ENCODE data around the gene MMP24. TPM values are rescaled to one million over a fixed set of nuclear protein-coding genes. Genes with fewer than 3 reads are reported as not detected.
"Not testable (repeated sequence)": the region's sequence is repeated elsewhere in the genome, so short reads cannot be mapped to it uniquely, and the experiment has no call there.

MMP24 gene
- total RNA-seq, 4 donors from 2014 or later: 0.32 to 4.5 (median 0.61) TPM

GRCh38 chr20:35314816-35315631 is 88.5 kb downstream of the MMP24 start:
- 69 to 81% methylated on average over 3 of the region's 3 CpGs for WGBS, 2 donors (ENCODE audit: low coverage in 1 of 2)
- no peak for TF ChIP-seq POLR2AphosphoS5 (IDR thresholded peaks at IDR 0.05)
- no peak for TF ChIP-seq POLR2A (IDR thresholded peaks at IDR 0.05)
- TF ChIP-seq, protein P1, sequence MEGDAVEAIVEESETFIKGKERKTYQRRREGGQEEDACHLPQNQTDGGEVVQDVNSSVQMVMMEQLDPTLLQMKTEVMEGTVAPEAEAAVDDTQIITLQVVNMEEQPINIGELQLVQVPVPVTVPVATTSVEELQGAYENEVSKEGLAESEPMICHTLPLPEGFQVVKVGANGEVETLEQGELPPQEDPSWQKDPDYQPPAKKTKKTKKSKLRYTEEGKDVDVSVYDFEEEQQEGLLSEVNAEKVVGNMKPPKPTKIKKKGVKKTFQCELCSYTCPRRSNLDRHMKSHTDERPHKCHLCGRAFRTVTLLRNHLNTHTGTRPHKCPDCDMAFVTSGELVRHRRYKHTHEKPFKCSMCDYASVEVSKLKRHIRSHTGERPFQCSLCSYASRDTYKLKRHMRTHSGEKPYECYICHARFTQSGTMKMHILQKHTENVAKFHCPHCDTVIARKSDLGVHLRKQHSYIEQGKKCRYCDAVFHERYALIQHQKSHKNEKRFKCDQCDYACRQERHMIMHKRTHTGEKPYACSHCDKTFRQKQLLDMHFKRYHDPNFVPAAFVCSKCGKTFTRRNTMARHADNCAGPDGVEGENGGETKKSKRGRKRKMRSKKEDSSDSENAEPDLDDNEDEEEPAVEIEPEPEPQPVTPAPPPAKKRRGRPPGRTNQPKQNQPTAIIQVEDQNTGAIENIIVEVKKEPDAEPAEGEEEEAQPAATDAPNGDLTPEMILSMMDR (IDR thresholded peaks at IDR 0.05): no peak
- no peak for TF ChIP-seq EP300 (IDR thresholded peaks at IDR 0.05; ENCODE audit: low read depth)
- Histone ChIP-seq H3K4me3 (no peak overlapping the region), H3K27ac (peak overlapping the region in 3 of 4 donors; percentile 4 to 88 (median 84)), H3K36me3 (no peaks in the 10 kb centered on the region), H3K4me1 (peaks cover 15 to 39% (median 28%) of the 10 kb centered on the region in 4 donors), H3K9me3 (no peaks in the 10 kb centered on the region), H3K27me3 (no peaks in the 10 kb centered on the region)
- DNase-seq: no peak
- intact Hi-C loops (cut with DNase I; ENCODE audit: low total_unique reads) (no loop called here), in situ Hi-C loops (cut with MboI; ENCODE audit: low pct_ligation_motif_present in 1 of 4, low pct_unique_long_range_greater_than_20kb in 1 of 4, low sequenced_read_pairs in 3 of 4) (no loop called here)

DNA sequence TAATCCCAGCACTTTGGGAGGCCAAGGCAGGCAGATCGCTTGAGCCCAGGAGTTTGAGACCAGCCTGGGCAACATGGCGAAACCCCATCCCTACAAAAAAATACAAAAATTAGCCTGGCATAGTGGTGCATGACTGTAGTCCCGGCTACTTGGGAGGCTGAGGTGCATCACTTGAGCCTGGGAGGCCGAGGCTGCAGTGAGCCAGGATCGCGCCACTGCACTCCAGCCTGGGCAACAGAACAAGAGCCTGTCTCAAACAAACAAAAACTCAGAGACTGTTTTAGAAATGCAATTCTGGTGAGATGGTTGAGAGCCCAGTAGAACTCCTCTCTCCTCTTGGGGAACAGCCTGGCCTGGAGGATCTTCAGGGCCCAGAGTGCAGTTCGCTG is 89.1 kb downstream of the MMP24 start:
- H3K4me1 ChIP-seq: peaks cover 20 to 41% (median 33%) of the 10 kb centered on the region in 4 donors
- DNase-seq; H3K9me3 ChIP-seq; in situ Hi-C loops (cut with MboI; ENCODE audit: low pct_ligation_motif_present in 1 of 4, low pct_unique_long_range_greater_than_20kb in 1 of 4, low sequenced_read_pairs in 3 of 4); H3K4me3 ChIP-seq; H3K27me3 ChIP-seq; H3K36me3 ChIP-seq; intact Hi-C loops (cut with DNase I; ENCODE audit: low total_unique reads): not testable (repeated sequence)
- 40 to 95% methylated on average over 1 to 7 of the region's 7 CpGs for WGBS, 2 donors (ENCODE audit: low coverage in 1 of 2)
- H3K27ac ChIP-seq: peak overlapping the region; percentile 4 to 88 (median 83)

GRCh38 chr20:35316086-35316485 is 89.6 kb downstream of the MMP24 start:
- H3K4me1 ChIP-seq: peaks cover 20 to 41% (median 34%) of the 10 kb centered on the region in 4 donors
- intact Hi-C loops (cut with DNase I; ENCODE audit: low total_unique reads): no loop called here
- H3K9me3 ChIP-seq: no peaks in the 10 kb centered on the region
- peak overlapping the region; percentile 4 to 88 (median 83) for H3K27ac ChIP-seq
- H3K36me3 ChIP-seq: no peaks in the 10 kb centered on the region
- no peaks in the 10 kb centered on the region for H3K27me3 ChIP-seq
- H3K4me3 ChIP-seq: no peak overlapping the region
- in situ Hi-C loops (cut with MboI; ENCODE audit: low pct_ligation_motif_present in 1 of 4, low pct_unique_long_range_greater_than_20kb in 1 of 4, low sequenced_read_pairs in 3 of 4): no loop called here
- no peak for TF ChIP-seq EP300 (IDR thresholded peaks at IDR 0.05; ENCODE audit: low read depth)
- no peak for TF ChIP-seq POLR2AphosphoS5 (IDR thresholded peaks at IDR 0.05)
- TF ChIP-seq, protein P1 (IDR thresholded peaks at IDR 0.05): no peak
- no peak for TF ChIP-seq POLR2A (IDR thresholded peaks at IDR 0.05)
- no peak for DNase-seq
- 85% methylated on average over 2 of the region's 2 CpGs; no CpG with 5 or more reads in 1 of the 2 donors for WGBS, 2 donors (ENCODE audit: low coverage in 1 of 2)

- Histone ChIP-seq H3K27ac (peak overlapping the region; percentile 80 to 88 (median 83)), H3K4me1 (peaks cover 20 to 41% (median 32%) of the 10 kb centered on the region in 4 donors), H3K9me3 (no peaks in the 10 kb centered on the region), H3K27me3 (no peaks in the 10 kb centered on the region), H3K4me3 (no peak overlapping the region), H3K36me3 (no peaks in the 10 kb centered on the region)
- in situ Hi-C loops (cut with MboI; ENCODE audit: low pct_ligation_motif_present in 1 of 4, low pct_unique_long_range_greater_than_20kb in 1 of 4, low sequenced_read_pairs in 3 of 4): no loop called here
- 77 to 90% methylated on average over 4 to 5 of the region's 5 CpGs for WGBS, 2 donors (ENCODE audit: low coverage in 1 of 2)
- intact Hi-C loops (cut with DNase I; ENCODE audit: low total_unique reads): no loop called here
- DNase-seq: no peak
- TF ChIP-seq POLR2A (IDR thresholded peaks at IDR 0.05) (no peak), POLR2AphosphoS5 (IDR thresholded peaks at IDR 0.05) (no peak), EP300 (IDR thresholded peaks at IDR 0.05; ENCODE audit: low read depth) (no peak)
- TF ChIP-seq, protein P1 (IDR thresholded peaks at IDR 0.05): no peak
Observed at GRCh38 chr20:35317416-35318210, 91.1 kb downstream of the MMP24 start.
